GM23338 (cell line): ENCODE measurements around the gene RNF217.

Experiments used
- CREB1 ChIP-seq: fragments of 250-450 bp; sonication (Bioruptor Pico); IDR thresholded peaks from 2 replicates; pipeline ENCODE4 v1.5.0; 2020; ENCODE audit warnings: low read depth, mild to moderate bottlenecking, moderate library complexity
- EZH2 ChIP-seq: fragments of 200-600 bp; sonication (generic); IDR thresholded peaks from one replicate; pipeline ENCODE4 v1.8.0; 2017; ENCODE audit warnings: antibody characterized with exemption, mild to moderate bottlenecking, low read depth; ENCODE audit not compliant: unreplicated experiment
- EZH2phosphoT487 ChIP-seq: fragments of 200-600 bp; sonication (generic); IDR thresholded peaks from one replicate; pipeline ENCODE4 v1.8.1; 2018; ENCODE audit warnings: antibody characterized with exemption; ENCODE audit not compliant: unreplicated experiment
- JUNB ChIP-seq: IDR thresholded peaks from one replicate; pipeline ENCODE4 v1.6.1; 2016; ENCODE audit warnings: antibody characterized with exemption; ENCODE audit not compliant: unreplicated experiment
- NANOG ChIP-seq: IDR thresholded peaks from 2 replicates; pipeline ENCODE4 v1.6.1; 2016; ENCODE audit warnings: antibody characterized with exemption, borderline replicate concordance
- POLR2AphosphoS5 ChIP-seq: IDR thresholded peaks from 2 replicates; pipeline ENCODE4 v1.6.1; 2016; ENCODE audit warnings: antibody characterized with exemption, low read depth
- ZNF114 ChIP-seq: fragments of 250-450 bp; sonication (Bioruptor Pico); IDR thresholded peaks from 2 replicates; pipeline ENCODE4 v1.5.0; 2020; ENCODE audit warnings: mild to moderate bottlenecking, moderate library complexity
- ZNF331 ChIP-seq: fragments of 250-450 bp; sonication (Bioruptor Pico); IDR thresholded peaks from 2 replicates; pipeline ENCODE4 v1.5.0; 2020; ENCODE audit warnings: low read depth, mild to moderate bottlenecking, moderate library complexity
- TF ChIP-seq, protein P1 (sequence below), 2 experiments: fragments of 200-600 bp in 1 of 2; sonication (generic) in 1 of 2; conservative IDR thresholded peaks; 2 replicates each; pipeline versions ENCODE4 v1.5.1 to v1.6.1; 2016 to 2017; ENCODE audit warnings: antibody characterized with exemption in 2 of 2, low read depth in 2 of 2, mild to moderate bottlenecking in 2 of 2, moderate library complexity in 1 of 2
- TF ChIP-seq, protein P2 (sequence below): IDR thresholded peaks from 2 replicates; pipeline ENCODE4 v1.6.1; 2016; ENCODE audit warnings: antibody characterized with exemption
- TF ChIP-seq, protein P3 (sequence below): IDR thresholded peaks from one replicate; pipeline ENCODE4 v1.6.1; 2018; ENCODE audit warnings: antibody characterized with exemption; ENCODE audit not compliant: unreplicated experiment

DNA sequence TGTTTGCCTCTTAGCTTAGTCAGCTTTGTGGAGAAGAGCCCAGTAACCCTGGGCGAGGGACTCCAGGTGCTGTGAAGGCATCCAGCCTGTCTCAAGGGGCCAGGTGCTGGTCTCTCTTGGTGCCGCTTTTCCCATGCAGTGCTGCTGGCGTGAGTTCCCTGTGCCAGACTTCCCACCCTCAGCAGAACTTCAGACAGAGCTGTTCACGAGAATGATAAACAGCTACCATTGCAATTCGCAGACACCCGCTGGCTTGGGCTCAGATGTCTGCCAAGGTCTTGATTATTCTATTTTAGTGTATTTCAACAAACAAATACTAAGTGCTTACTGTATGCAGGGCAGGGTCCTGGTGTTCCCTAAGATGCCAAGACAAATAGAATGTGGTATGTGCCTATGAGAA lies 57.7 kb downstream of the RNF217 start:
- TF ChIP-seq EZH2phosphoT487, result no peak
- TF ChIP-seq, protein P1, sequence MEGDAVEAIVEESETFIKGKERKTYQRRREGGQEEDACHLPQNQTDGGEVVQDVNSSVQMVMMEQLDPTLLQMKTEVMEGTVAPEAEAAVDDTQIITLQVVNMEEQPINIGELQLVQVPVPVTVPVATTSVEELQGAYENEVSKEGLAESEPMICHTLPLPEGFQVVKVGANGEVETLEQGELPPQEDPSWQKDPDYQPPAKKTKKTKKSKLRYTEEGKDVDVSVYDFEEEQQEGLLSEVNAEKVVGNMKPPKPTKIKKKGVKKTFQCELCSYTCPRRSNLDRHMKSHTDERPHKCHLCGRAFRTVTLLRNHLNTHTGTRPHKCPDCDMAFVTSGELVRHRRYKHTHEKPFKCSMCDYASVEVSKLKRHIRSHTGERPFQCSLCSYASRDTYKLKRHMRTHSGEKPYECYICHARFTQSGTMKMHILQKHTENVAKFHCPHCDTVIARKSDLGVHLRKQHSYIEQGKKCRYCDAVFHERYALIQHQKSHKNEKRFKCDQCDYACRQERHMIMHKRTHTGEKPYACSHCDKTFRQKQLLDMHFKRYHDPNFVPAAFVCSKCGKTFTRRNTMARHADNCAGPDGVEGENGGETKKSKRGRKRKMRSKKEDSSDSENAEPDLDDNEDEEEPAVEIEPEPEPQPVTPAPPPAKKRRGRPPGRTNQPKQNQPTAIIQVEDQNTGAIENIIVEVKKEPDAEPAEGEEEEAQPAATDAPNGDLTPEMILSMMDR (conservative IDR thresholded peaks at IDR 0.05; ENCODE audit: low read depth in 2 of 2), result no peak
- TF ChIP-seq EZH2, result no peak
- TF ChIP-seq POLR2AphosphoS5, result no peak
- TF ChIP-seq CREB1 (CRISPR knock-in tag), result no peak
- TF ChIP-seq, protein P2, sequence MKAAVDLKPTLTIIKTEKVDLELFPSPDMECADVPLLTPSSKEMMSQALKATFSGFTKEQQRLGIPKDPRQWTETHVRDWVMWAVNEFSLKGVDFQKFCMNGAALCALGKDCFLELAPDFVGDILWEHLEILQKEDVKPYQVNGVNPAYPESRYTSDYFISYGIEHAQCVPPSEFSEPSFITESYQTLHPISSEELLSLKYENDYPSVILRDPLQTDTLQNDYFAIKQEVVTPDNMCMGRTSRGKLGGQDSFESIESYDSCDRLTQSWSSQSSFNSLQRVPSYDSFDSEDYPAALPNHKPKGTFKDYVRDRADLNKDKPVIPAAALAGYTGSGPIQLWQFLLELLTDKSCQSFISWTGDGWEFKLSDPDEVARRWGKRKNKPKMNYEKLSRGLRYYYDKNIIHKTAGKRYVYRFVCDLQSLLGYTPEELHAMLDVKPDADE, result no peak
- TF ChIP-seq, protein P3, sequence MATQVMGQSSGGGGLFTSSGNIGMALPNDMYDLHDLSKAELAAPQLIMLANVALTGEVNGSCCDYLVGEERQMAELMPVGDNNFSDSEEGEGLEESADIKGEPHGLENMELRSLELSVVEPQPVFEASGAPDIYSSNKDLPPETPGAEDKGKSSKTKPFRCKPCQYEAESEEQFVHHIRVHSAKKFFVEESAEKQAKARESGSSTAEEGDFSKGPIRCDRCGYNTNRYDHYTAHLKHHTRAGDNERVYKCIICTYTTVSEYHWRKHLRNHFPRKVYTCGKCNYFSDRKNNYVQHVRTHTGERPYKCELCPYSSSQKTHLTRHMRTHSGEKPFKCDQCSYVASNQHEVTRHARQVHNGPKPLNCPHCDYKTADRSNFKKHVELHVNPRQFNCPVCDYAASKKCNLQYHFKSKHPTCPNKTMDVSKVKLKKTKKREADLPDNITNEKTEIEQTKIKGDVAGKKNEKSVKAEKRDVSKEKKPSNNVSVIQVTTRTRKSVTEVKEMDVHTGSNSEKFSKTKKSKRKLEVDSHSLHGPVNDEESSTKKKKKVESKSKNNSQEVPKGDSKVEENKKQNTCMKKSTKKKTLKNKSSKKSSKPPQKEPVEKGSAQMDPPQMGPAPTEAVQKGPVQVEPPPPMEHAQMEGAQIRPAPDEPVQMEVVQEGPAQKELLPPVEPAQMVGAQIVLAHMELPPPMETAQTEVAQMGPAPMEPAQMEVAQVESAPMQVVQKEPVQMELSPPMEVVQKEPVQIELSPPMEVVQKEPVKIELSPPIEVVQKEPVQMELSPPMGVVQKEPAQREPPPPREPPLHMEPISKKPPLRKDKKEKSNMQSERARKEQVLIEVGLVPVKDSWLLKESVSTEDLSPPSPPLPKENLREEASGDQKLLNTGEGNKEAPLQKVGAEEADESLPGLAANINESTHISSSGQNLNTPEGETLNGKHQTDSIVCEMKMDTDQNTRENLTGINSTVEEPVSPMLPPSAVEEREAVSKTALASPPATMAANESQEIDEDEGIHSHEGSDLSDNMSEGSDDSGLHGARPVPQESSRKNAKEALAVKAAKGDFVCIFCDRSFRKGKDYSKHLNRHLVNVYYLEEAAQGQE, result no peak
- TF ChIP-seq ZNF114 (CRISPR knock-in tag), result no peak
- no peak for TF ChIP-seq JUNB
- no peak for TF ChIP-seq NANOG
- TF ChIP-seq ZNF331 (CRISPR knock-in tag), result no peak
